Esophagus (tissue), 2 donors: ENCODE data around the gene PIM3. TPM values are rescaled to one million over a fixed set of nuclear protein-coding genes. Genes with fewer than 3 reads are reported as not detected.

Experiments
- H3K27ac ChIP-seq, 2 donors: one replicate each; pipeline ENCODE4 v1.5.1; 2013; ENCODE audit warnings: low read depth in 2 of 2, mild to moderate bottlenecking in 2 of 2, inconsistent platforms in 1 of 2, low read length in 1 of 2, moderate library complexity in 1 of 2
- H3K27me3 ChIP-seq, 2 donors: one replicate each; pipeline ENCODE4 v1.6.1; 2013; ENCODE audit warnings: low read length in 2 of 2, control low read depth in 1 of 2, mild to moderate bottlenecking in 1 of 2; ENCODE audit not compliant: insufficient read depth in 2 of 2, control insufficient read depth in 1 of 2
- H3K36me3 ChIP-seq, 2 donors: one replicate each; pipeline ENCODE4 v1.6.1; 2013; ENCODE audit warnings: low read length in 1 of 2; ENCODE audit not compliant: control insufficient read depth in 2 of 2, insufficient read depth in 2 of 2
- H3K4me1 ChIP-seq, 2 donors: one replicate each; pipeline ENCODE4 v1.6.1; 2013; ENCODE audit warnings: low read length in 1 of 2; ENCODE audit not compliant: control insufficient read depth in 2 of 2, insufficient read depth in 2 of 2
- H3K4me3 ChIP-seq, 2 donors: one replicate each; pipeline ENCODE4 v1.5.1; 2013; ENCODE audit warnings: low read length in 2 of 2, mild to moderate bottlenecking in 2 of 2, low read depth in 1 of 2, moderate library complexity in 1 of 2
- H3K9me3 ChIP-seq, 2 donors: one replicate each; pipeline ENCODE4 v1.6.1; 2013; ENCODE audit warnings: mild to moderate bottlenecking in 2 of 2, low read depth in 1 of 2, low read length in 1 of 2, moderate library complexity in 1 of 2; ENCODE audit not compliant: control insufficient read depth in 2 of 2, insufficient read depth in 1 of 2
- WGBS, 2 donors: extraction: QIAGEN DNeasy Blood & Tissue Kit; methylation state at CpG; one replicate each; pipeline ENCODE4 v1.1.7; 2013; 5-methylcytosine and 5-hydroxymethylcytosine counted together
- polyA plus RNA-seq, 2 donors: library from polyadenylated mRNA; stranded (reverse); fragments of 200-250 nt; gene quantifications; one replicate each; pipeline ENCODE4 v1.2.3, GENCODE V29; 2013
- donor health status: healthy with polysubstance abuse.
- donor health status: Bipolar disorder and iron deficiency.

Gene PIM3
- polyA plus RNA-seq, 2 donors = 33.8 to 43.4 TPM

GRCh38 chr22:49934160-49934890, 26.2 kb upstream of the PIM3 start:
- peaks cover 5 to 22% of the 10 kb centered on the region in 2 donors for H3K4me1 ChIP-seq
- no peaks in the 10 kb centered on the region for H3K36me3 ChIP-seq
- 53 to 54% methylated on average over 24 of the region's 24 CpGs for WGBS, 2 donors

GRCh38 chr22:49934891-49935557, 25.5 kb upstream of the PIM3 start:
- Histone ChIP-seq H3K4me3 (peak overlapping the region; percentile 2 to 24), H3K4me1 (peaks cover 5 to 22% of the 10 kb centered on the region in 2 donors)
- WGBS, 2 donors = 8 to 13% methylated on average over 31 to 56 of the region's 56 CpGs

More at GRCh38 chr22:49934160-49934890, 26.2 kb upstream of the PIM3 start:
- peak overlapping the region; percentile 83 to 88 for H3K27ac ChIP-seq
- peak overlapping the region; percentile 2 to 24 for H3K4me3 ChIP-seq
- no peaks in the 10 kb centered on the region for H3K27me3 ChIP-seq
- no peaks in the 10 kb centered on the region for H3K9me3 ChIP-seq

GRCh38 chr22:49935561-49935960, 25.0 kb upstream of the PIM3 start:
- Histone ChIP-seq H3K36me3 (no peaks in the 10 kb centered on the region), H3K4me3 (peak overlapping the region in 1 of 2 donors; percentile 17), H3K27me3 (no peaks in the 10 kb centered on the region), H3K27ac (peak overlapping the region; percentile 70 to 83), H3K9me3 (no peaks in the 10 kb centered on the region), H3K4me1 (peaks cover 5 to 18% of the 10 kb centered on the region in 2 donors)
- 4 to 7% methylated on average over 6 to 13 of the region's 16 CpGs for WGBS, 2 donors

More at GRCh38 chr22:49934891-49935557, 25.5 kb upstream of the PIM3 start:
- H3K36me3 ChIP-seq = no peaks in the 10 kb centered on the region
- no peaks in the 10 kb centered on the region for H3K27me3 ChIP-seq
- no peaks in the 10 kb centered on the region for H3K9me3 ChIP-seq
- H3K27ac ChIP-seq = peak overlapping the region; percentile 83 to 88

- no peaks in the 10 kb centered on the region for H3K9me3 ChIP-seq
- H3K27me3 ChIP-seq = no peaks in the 10 kb centered on the region
- 4 to 7% methylated on average over 38 to 52 of the region's 52 CpGs for WGBS, 2 donors
- H3K36me3 ChIP-seq = no peaks in the 10 kb centered on the region
- H3K4me3 ChIP-seq = peak overlapping the region; percentile 10 to 17
- peaks cover 5 to 15% of the 10 kb centered on the region in 2 donors for H3K4me1 ChIP-seq
- H3K27ac ChIP-seq = peak overlapping the region; percentile 70 to 83
Observed at GRCh38 chr22:49936018-49936972, 24.3 kb upstream of the PIM3 start.

GRCh38 chr22:49936973-49937757, 23.4 kb upstream of the PIM3 start:
- Histone ChIP-seq H3K4me1 (peaks cover 5 to 15% of the 10 kb centered on the region in 2 donors), H3K27me3 (no peaks in the 10 kb centered on the region), H3K36me3 (no peaks in the 10 kb centered on the region), H3K4me3 (no peak overlapping the region), H3K27ac (peak overlapping the region; percentile 70 to 83), H3K9me3 (no peaks in the 10 kb centered on the region)
- 55 to 61% methylated on average over 21 of the region's 21 CpGs for WGBS, 2 donors

GRCh38 chr22:49937758-49938564, 22.6 kb upstream of the PIM3 start:
- 80 to 83% methylated on average over 27 of the region's 27 CpGs for WGBS, 2 donors
- Histone ChIP-seq H3K4me3 (no peak overlapping the region), H3K36me3 (no peaks in the 10 kb centered on the region), H3K4me1 (peaks cover 5 to 15% of the 10 kb centered on the region in 2 donors), H3K27me3 (no peaks in the 10 kb centered on the region), H3K9me3 (no peaks in the 10 kb centered on the region), H3K27ac (peak overlapping the region; percentile 54 to 83)

GRCh38 chr22:49938565-49939136, 21.9 kb upstream of the PIM3 start:
- Histone ChIP-seq H3K4me3 (no peak overlapping the region), H3K9me3 (no peaks in the 10 kb centered on the region), H3K4me1 (peaks cover 5 to 10% of the 10 kb centered on the region in 2 donors), H3K27me3 (no peaks in the 10 kb centered on the region), H3K27ac (no peak overlapping the region), H3K36me3 (no peaks in the 10 kb centered on the region)
- 82 to 90% methylated on average over 19 of the region's 19 CpGs for WGBS, 2 donors
